Activated CD8-positive, alpha-beta T cell treated with anti-CD3 and anti-CD28 coated beads for 36 hours (primary cell): ENCODE data around the gene SEC14L6. TPM values are rescaled to one million over a fixed set of nuclear protein-coding genes. Genes with fewer than 3 reads are reported as not detected.

Source experiments
- ATAC-seq: fragments of 200-7000 bp; cut with Tn5 transposase; one replicate; pipeline ENCODE4 v1.10.0; 2021; ENCODE audit warnings: mild to moderate bottlenecking, moderate library complexity
- CTCF ChIA-PET: fragments of 350-600 bp; sonication (Branson Sonifier 250); formaldehyde crosslinking; loops from one replicate; lab custom pipeline; 2021; ENCODE audit warnings: antibody characterized with exemption; lab: Charles Lee
- POLR2A ChIA-PET: fragments of 350-600 bp; sonication (Branson Sonifier 250); formaldehyde crosslinking; loops from one replicate; lab custom pipeline; 2021; ENCODE audit warnings: antibody characterized with exemption; lab: Charles Lee
- DNase-seq: peaks from one replicate; pipeline ENCODE4 v3.0.0-alpha.2; 2020
- H3K27ac Mint-ChIP-seq: one replicate; pipeline ENCODE4 v1.8.0; 2021; ENCODE audit warnings: mild to moderate bottlenecking, mixed read lengths
- H3K27me3 Mint-ChIP-seq: one replicate; pipeline ENCODE4 v1.8.0; 2021; ENCODE audit warnings: mixed read lengths
- H3K36me3 Mint-ChIP-seq: one replicate; pipeline ENCODE4 v1.8.0; 2021; ENCODE audit warnings: low read depth, mixed read lengths
- H3K4me1 Mint-ChIP-seq: one replicate; pipeline ENCODE4 v1.8.0; 2021; ENCODE audit warnings: low read depth, mixed read lengths
- H3K4me3 Mint-ChIP-seq: one replicate; pipeline ENCODE4 v1.8.0; 2021; ENCODE audit warnings: mild to moderate bottlenecking, moderate library complexity, mixed read lengths
- H3K9me3 Mint-ChIP-seq: one replicate; pipeline ENCODE4 v1.8.0; 2021; ENCODE audit warnings: mixed read lengths
- intact Hi-C: fragments of 100-400 bp; cut with micrococcal nuclease; formaldehyde crosslinking; loops from one replicate; pipeline ENCODE4 v1.10.0; 2022
- total RNA-seq, 2 experiments: library from RNA; stranded (reverse); gene quantifications; one replicate each; pipeline ENCODE4 v1.2.3, GENCODE V29; 2021
- TF ChIP-seq, protein P1 (sequence below): fragments of 200-600 bp; IDR thresholded peaks from one replicate; pipeline ENCODE4 v1.8.0; 2022; ENCODE audit warnings: antibody characterized with exemption, mild to moderate bottlenecking

Gene SEC14L6
- total RNA-seq, 2 experiments from 2014 or later: not detected

DNA sequence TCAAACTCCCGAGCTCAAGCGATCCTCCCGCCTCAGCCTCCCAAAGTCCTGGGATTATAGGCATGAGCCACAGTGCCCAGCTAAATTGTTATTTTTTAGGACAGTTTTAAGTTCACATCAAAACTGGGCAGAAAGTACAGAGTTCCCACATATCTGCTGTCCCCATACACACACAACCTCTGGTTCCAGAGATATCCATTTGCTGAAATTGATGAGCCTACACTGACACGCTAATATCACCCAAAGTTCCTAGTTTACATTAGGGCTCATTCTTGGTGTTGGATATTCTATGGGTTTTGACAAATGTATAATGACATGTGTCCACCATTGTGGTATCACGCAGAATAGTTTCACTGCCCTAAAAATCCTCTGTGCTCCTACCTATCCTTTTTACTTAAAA lies 38.3 kb downstream of the SEC14L6 start:
- DNase-seq: no peak
- POLR2A ChIA-PET: no interaction called here
- Mint-ChIP-seq H3K27me3 (peaks cover 29% of the 10 kb centered on the region), H3K36me3 (no peaks in the 10 kb centered on the region), H3K4me3 (no peak overlapping the region), H3K4me1 (peaks cover 2% of the 10 kb centered on the region), H3K9me3 (peaks cover 2% of the 10 kb centered on the region), H3K27ac (no peak overlapping the region)
- intact Hi-C loops: no loop called here
- CTCF ChIA-PET: no interaction called here
- TF ChIP-seq, protein P1, sequence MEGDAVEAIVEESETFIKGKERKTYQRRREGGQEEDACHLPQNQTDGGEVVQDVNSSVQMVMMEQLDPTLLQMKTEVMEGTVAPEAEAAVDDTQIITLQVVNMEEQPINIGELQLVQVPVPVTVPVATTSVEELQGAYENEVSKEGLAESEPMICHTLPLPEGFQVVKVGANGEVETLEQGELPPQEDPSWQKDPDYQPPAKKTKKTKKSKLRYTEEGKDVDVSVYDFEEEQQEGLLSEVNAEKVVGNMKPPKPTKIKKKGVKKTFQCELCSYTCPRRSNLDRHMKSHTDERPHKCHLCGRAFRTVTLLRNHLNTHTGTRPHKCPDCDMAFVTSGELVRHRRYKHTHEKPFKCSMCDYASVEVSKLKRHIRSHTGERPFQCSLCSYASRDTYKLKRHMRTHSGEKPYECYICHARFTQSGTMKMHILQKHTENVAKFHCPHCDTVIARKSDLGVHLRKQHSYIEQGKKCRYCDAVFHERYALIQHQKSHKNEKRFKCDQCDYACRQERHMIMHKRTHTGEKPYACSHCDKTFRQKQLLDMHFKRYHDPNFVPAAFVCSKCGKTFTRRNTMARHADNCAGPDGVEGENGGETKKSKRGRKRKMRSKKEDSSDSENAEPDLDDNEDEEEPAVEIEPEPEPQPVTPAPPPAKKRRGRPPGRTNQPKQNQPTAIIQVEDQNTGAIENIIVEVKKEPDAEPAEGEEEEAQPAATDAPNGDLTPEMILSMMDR: no peak
- ATAC-seq: no peak

DNA sequence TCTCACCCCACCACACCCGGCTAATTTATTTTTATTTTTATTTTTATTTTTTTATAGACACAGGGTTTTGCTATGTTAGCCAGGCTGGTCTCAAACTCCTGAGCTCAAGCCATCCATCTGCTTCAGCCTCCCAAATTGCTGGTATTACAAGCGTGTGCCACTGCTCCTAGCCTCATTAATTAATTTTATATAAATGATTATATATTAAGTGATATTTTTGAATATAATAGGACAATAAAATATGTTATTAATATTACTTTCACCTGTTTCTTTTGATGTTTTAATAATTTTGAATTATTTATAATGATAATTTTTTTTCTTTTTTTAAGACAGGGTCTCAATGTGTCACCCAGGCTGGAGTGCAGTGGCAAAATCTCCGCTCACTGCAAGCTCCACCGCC lies 38.9 kb downstream of the SEC14L6 start:
- H3K9me3 Mint-ChIP-seq: peaks cover 2% of the 10 kb centered on the region
- POLR2A ChIA-PET: no interaction called here
- H3K27me3 Mint-ChIP-seq: peaks cover 30% of the 10 kb centered on the region
- TF ChIP-seq, protein P1: no peak
- no peak overlapping the region for H3K4me3 Mint-ChIP-seq
- CTCF ChIA-PET: no interaction called here
- DNase-seq (no peak), ATAC-seq (no peak)
- intact Hi-C loops: no loop called here
- H3K27ac Mint-ChIP-seq: no peak overlapping the region
- H3K4me1 Mint-ChIP-seq: peaks cover 2% of the 10 kb centered on the region
- H3K36me3 Mint-ChIP-seq: no peaks in the 10 kb centered on the region

DNA sequence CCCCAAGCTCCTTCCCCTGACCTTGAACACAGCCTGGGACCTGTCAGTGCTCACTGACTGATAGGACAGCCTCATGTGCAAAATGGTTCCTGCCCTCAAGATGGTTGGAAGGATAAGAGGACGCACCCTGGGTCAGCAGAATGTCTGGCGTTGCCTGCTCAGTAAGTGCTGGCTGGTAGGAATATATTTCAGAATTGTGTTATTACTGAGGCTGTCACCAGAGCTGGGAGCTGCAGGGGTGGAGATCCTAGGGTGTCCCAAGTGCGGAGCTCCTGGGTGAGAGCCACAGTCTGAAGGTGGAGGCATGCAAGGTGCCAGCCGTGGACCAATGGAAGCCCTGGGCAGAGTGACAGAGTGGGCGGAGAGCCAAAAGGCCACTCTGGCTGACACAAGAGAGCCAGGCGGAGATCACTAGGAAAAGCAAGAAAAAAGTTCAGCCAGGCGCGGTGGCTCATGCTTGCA lies 40.0 kb downstream of the SEC14L6 start:
- Mint-ChIP-seq H3K27ac (no peak overlapping the region), H3K36me3 (no peaks in the 10 kb centered on the region), H3K4me1 (peaks cover 2% of the 10 kb centered on the region), H3K27me3 (peaks cover 34% of the 10 kb centered on the region), H3K9me3 (no peaks in the 10 kb centered on the region), H3K4me3 (no peak overlapping the region)
- ChIA-PET CTCF (no interaction called here), POLR2A (no interaction called here)
- intact Hi-C loops: no loop called here
- TF ChIP-seq, protein P1: no peak
- ATAC-seq (no peak), DNase-seq (no peak)

DNA sequence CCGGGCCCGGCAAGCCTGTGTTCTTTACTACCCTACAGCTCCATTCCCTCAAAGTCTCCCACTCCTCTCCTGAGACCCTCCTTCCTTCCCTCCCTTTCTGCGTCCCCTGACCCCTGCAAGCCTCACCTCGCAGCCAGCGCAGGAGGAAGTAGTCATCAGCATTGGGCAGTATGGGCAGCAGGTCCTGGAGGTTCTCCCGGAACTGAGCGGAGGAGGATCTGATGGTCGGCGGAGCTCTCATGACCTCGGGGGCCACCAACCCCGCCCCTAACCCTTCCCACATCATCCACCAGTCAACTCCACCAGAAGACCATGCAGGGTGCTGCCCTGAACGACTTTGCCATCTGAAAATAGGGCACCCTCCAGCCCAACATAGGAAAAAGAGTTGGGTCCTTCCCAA lies 43.0 kb downstream of the SEC14L6 start:
- Mint-ChIP-seq H3K9me3 (no peaks in the 10 kb centered on the region), H3K27ac (no peak overlapping the region), H3K4me1 (peaks cover 2% of the 10 kb centered on the region), H3K36me3 (no peaks in the 10 kb centered on the region), H3K27me3 (peaks cover 38% of the 10 kb centered on the region), H3K4me3 (no peak overlapping the region)
- ChIA-PET CTCF (no interaction called here), POLR2A (no interaction called here)
- DNase-seq: no peak
- ATAC-seq: no peak
- intact Hi-C loops: no loop called here
- TF ChIP-seq, protein P1: no peak

DNA sequence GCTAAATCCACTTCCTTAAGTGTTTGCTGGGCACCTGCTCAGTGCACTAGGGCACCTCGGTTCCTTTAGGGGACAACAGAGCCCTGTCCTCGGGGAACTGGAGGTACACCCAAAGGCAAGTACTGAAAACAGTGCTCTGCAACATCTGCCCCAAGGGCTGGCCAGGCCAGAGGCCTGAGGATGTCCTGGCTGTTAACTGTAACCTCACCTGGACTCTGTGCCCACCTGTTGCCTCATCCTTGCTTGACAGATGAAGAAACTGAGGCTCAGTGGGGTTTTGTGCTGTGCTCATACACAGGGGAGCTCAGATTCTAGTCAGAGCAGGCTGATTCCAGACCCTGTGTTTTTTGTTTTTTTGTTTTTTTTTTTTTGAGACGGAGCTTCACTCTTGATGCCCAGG lies 43.6 kb downstream of the SEC14L6 start:
- ATAC-seq (no peak), DNase-seq (no peak)
- POLR2A ChIA-PET: no interaction called here
- H3K36me3 Mint-ChIP-seq: no peaks in the 10 kb centered on the region
- intact Hi-C loops: no loop called here
- no peak overlapping the region for H3K4me3 Mint-ChIP-seq
- CTCF ChIA-PET: no interaction called here
- H3K4me1 Mint-ChIP-seq: peaks cover 2% of the 10 kb centered on the region
- TF ChIP-seq, protein P1: no peak
- H3K27ac Mint-ChIP-seq: no peak overlapping the region
- H3K27me3 Mint-ChIP-seq: peaks cover 35% of the 10 kb centered on the region
- H3K9me3 Mint-ChIP-seq: no peaks in the 10 kb centered on the region
